HFFc6 (cell line): ENCODE measurements around the gene ZNF782. TPM values are rescaled to one million over a fixed set of nuclear protein-coding genes. Genes with fewer than 3 reads are reported as not detected.
A peak's percentile ranks its signal among the peaks of the same experiment; 100 is the strongest.

Experiments used
- DNase-seq: peaks from one replicate; pipeline ENCODE4 v3.0.0-alpha.2; 2018
- H3K27ac Mint-ChIP-seq: 2 replicates; pipeline ENCODE4 v1.8.0; 2020; ENCODE audit warnings: mild to moderate bottlenecking, mixed read lengths
- H3K27me3 Mint-ChIP-seq: 2 replicates; pipeline ENCODE4 v1.8.0; 2021; ENCODE audit warnings: mild to moderate bottlenecking, moderate library complexity, mixed read lengths; ENCODE audit not compliant: insufficient read depth
- H3K36me3 Mint-ChIP-seq: 2 replicates; pipeline ENCODE4 v1.8.0; 2021; ENCODE audit warnings: low read depth, mixed read lengths
- H3K4me1 Mint-ChIP-seq: 2 replicates; pipeline ENCODE4 v1.8.0; 2020; ENCODE audit warnings: low read depth, mixed read lengths
- H3K4me3 Mint-ChIP-seq: 2 replicates; pipeline ENCODE4 v1.8.0; 2020; ENCODE audit warnings: mild to moderate bottlenecking, moderate library complexity, mixed read lengths
- H3K9me3 Mint-ChIP-seq: 2 replicates; pipeline ENCODE4 v1.8.0; 2020; ENCODE audit warnings: mild to moderate bottlenecking, mixed read lengths
- CTCF ChIP-seq: fragments of 200-600 bp; sonication (generic); IDR thresholded peaks from 2 replicates; pipeline ENCODE4 v1.5.0; 2021; ENCODE audit warnings: antibody characterized with exemption, mild to moderate bottlenecking
- total RNA-seq, 6 experiments: library from RNA; stranded (reverse); fragmentation: NEBNext Ultra II Directional; extraction: Animal tissue kit (Norgen Biotek cat#: 25700); gene quantifications; 2 replicates in 1 of 6; 3 replicates in 5 of 6; pipeline ENCODE4 v1.2.3, GENCODE V29; 2021

ZNF782 gene
- total RNA-seq, 6 experiments from 2014 or later: 1.3 to 2.5 (median 2.0) TPM

DNA sequence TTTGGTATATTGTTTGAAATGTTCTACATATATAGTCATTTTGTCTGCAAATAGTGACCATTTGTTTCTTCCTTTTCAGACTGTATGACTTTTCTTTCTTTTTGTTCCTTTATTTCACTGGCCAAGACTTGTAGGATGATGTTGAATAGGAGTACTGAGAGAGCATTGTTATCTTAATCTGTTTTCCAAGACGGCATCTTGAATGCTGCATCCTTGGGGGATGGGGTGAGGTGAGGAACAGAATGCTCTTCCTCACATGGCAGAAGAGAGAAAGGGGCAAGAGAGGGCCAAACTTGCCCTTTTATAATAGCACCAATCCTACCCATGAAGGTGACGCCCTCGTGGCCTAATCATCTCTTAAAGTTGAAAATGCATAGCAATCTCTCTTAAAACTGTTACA lies 72.8 kb downstream of the ZNF782 start:
- 0 out of 2 replicates have a peak, but pooled peaks cover 7% of the 10 kb centered on the region for H3K27me3 Mint-ChIP-seq
- peaks cover 15% of the 10 kb centered on the region for H3K4me1 Mint-ChIP-seq
- no peak overlapping the region for H3K27ac Mint-ChIP-seq
- no peak for TF ChIP-seq CTCF
- no peak for DNase-seq
- H3K36me3 Mint-ChIP-seq: peaks cover 21% of the 10 kb centered on the region; the same call in 1 of the 2 replicates
- H3K4me3 Mint-ChIP-seq: no peak overlapping the region
- peaks cover 9% of the 10 kb centered on the region for H3K9me3 Mint-ChIP-seq

DNA sequence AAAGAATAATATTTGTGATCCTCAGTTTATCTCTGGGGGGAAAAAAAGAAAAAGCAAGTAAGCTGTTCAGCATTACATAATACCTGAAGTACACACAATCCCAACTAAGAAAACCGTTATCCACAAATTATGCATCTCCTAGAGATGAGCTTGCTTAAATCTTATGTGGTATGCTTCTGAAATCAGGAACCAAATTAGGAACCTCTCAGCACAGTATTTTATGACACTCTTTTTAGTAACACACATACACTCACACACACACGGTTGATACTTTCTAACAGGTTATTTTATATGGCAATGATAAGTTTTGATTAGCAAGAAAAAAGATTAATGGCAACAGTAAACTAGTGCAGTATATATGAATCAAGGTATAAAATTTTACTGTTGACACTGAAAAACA lies 75.2 kb downstream of the ZNF782 start:
- peaks cover 15% of the 10 kb centered on the region for H3K4me1 Mint-ChIP-seq
- peaks cover 3% of the 10 kb centered on the region; the same call in 1 of the 2 replicates for H3K9me3 Mint-ChIP-seq
- peaks cover 32% of the 10 kb centered on the region for H3K36me3 Mint-ChIP-seq
- no peak for TF ChIP-seq CTCF
- no peak overlapping the region for H3K27ac Mint-ChIP-seq
- DNase-seq: no peak
- peak overlapping the region; percentile 98 for H3K4me3 Mint-ChIP-seq
- H3K27me3 Mint-ChIP-seq: 0 out of 2 replicates have a peak, but pooled peaks cover 7% of the 10 kb centered on the region

GRCh38 chr9:96777426-96777864 lies 76.9 kb downstream of the ZNF782 start:
- no peak for DNase-seq
- no peak for TF ChIP-seq CTCF
- Mint-ChIP-seq H3K36me3 (peaks cover 35% of the 10 kb centered on the region), H3K9me3 (peaks cover 8% of the 10 kb centered on the region; the same call in 1 of the 2 replicates), H3K27me3 (0 out of 2 replicates have a peak, but pooled peaks cover 7% of the 10 kb centered on the region), H3K4me1 (peaks cover 15% of the 10 kb centered on the region), H3K27ac (peak overlapping the region; percentile 82), H3K4me3 (peak overlapping the region; percentile 98)

GRCh38 chr9:96771124-96771523 lies 83.2 kb downstream of the ZNF782 start:
- TF ChIP-seq CTCF: no peak
- DNase-seq: no peak
- H3K36me3 Mint-ChIP-seq: peaks cover 91% of the 10 kb centered on the region
- H3K4me3 Mint-ChIP-seq: no peak overlapping the region
- H3K4me1 Mint-ChIP-seq: peaks cover 5% of the 10 kb centered on the region; the same call in 1 of the 2 replicates
- no peaks in the 10 kb centered on the region; the same call in 1 of the 2 replicates for H3K27me3 Mint-ChIP-seq
- no peak overlapping the region for H3K27ac Mint-ChIP-seq
- peaks cover 68% of the 10 kb centered on the region for H3K9me3 Mint-ChIP-seq

GRCh38 chr9:96769989-96770388 lies 84.3 kb downstream of the ZNF782 start:
- Mint-ChIP-seq H3K36me3 (peaks cover 98% of the 10 kb centered on the region), H3K4me3 (no peak overlapping the region), H3K4me1 (peaks cover 9% of the 10 kb centered on the region; the same call in 1 of the 2 replicates), H3K27ac (no peak overlapping the region), H3K9me3 (peaks cover 78% of the 10 kb centered on the region), H3K27me3 (no peaks in the 10 kb centered on the region; the same call in 1 of the 2 replicates)
- DNase-seq: no peak
- no peak for TF ChIP-seq CTCF

Other genes with a start within 250 kb of the ZNF782 start
- 10 to 100 TPM; 10.7 to 14.9 (median 12.1) TPM for gene CDC14B, start 234.7 kb downstream of the ZNF782 start, total RNA-seq
- gene PRXL2C, start 199.2 kb downstream of the ZNF782 start, total RNA-seq: 10 to 100 TPM; 16.3 to 19.7 (median 17.8) TPM
- gene ZNF510, start 76.4 kb downstream of the ZNF782 start, total RNA-seq: 1 to 10 TPM; 5.8 to 9.2 (median 7.1) TPM
- gene NUTM2G, start 74.3 kb upstream of the ZNF782 start, total RNA-seq: not detected
- gene CTSV, start 184.6 kb upstream of the ZNF782 start, total RNA-seq: under 1 TPM; 0.07 to 0.25 (median 0.14) TPM